ENCODE measurements around the gene MCTP1. TPM values are rescaled to one million over a fixed set of nuclear protein-coding genes. Genes with fewer than 3 reads are reported as not detected.

Gene MCTP1
- total RNA-seq, 4 donors from 2014 or later: 11.2 to 43.6 (median 16.8) TPM

DNA sequence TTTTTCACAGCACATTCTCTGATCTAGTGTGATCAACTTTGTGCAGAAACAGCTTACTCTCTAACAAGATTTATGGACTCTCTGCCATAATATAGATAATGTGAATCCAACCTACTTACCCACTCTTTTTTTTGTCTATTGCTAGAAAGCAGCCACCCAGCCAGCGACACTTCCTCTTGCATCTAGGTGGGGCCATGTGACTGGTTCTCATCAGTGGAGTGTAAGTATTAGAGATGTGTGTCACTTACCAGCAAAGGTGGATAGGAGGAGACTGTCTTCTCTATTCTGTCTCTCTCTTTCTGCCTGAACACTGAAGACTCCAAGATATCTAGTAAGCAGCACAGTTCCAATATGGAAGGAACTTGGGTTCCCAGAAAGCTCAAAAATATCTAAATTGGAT, 174.8 kb downstream of the MCTP1 start:
- Histone ChIP-seq H3K9me3 (peaks cover 0 to 6% (median 0%) of the 10 kb centered on the region in 4 donors), H3K27ac (replicated peaks in 1 of 4) (no peak overlapping the region), H3K4me1 (no peaks in the 10 kb centered on the region), H3K36me3 (no peaks in the 10 kb centered on the region), H3K27me3 (no peaks in the 10 kb centered on the region), H3K4me3 (no peak overlapping the region)
- intact Hi-C loops (cut with DNase I): no loop called here
- TF ChIP-seq POLR2AphosphoS5 (IDR thresholded peaks at IDR 0.05) (no peak), EP300 (IDR thresholded peaks at IDR 0.05) (no peak), POLR2A (IDR thresholded peaks at IDR 0.05; ENCODE audit: low read depth) (no peak)
- TF ChIP-seq, protein P1, sequence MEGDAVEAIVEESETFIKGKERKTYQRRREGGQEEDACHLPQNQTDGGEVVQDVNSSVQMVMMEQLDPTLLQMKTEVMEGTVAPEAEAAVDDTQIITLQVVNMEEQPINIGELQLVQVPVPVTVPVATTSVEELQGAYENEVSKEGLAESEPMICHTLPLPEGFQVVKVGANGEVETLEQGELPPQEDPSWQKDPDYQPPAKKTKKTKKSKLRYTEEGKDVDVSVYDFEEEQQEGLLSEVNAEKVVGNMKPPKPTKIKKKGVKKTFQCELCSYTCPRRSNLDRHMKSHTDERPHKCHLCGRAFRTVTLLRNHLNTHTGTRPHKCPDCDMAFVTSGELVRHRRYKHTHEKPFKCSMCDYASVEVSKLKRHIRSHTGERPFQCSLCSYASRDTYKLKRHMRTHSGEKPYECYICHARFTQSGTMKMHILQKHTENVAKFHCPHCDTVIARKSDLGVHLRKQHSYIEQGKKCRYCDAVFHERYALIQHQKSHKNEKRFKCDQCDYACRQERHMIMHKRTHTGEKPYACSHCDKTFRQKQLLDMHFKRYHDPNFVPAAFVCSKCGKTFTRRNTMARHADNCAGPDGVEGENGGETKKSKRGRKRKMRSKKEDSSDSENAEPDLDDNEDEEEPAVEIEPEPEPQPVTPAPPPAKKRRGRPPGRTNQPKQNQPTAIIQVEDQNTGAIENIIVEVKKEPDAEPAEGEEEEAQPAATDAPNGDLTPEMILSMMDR (IDR thresholded peaks at IDR 0.05): no peak
- DNase-seq (ENCODE audit: extremely low spot score): no peak
- 67% methylated on average over 1 of the region's 1 CpG for WGBS

DNA sequence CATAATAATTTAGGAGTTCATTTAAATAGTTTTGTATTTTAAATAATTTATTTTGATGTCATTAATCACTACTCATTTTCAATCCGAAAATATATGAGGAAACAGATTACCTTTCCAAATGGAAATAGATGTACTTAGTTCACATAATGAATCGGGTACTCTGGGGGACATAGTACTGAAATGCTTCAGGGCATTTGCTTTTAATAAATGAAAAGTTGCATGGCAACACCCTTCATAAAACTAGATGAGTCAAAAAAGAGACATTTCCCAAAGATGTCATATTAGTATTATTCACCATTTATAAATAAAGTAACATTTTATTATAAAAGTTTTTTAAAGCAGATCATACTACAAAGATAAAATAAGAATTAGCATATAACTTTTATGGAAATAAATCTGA, 177.8 kb downstream of the MCTP1 start:
- Histone ChIP-seq H3K4me3 (no peak overlapping the region), H3K27ac (replicated peaks in 1 of 4) (no peak overlapping the region), H3K4me1 (no peaks in the 10 kb centered on the region), H3K9me3 (no peaks in the 10 kb centered on the region), H3K36me3 (no peaks in the 10 kb centered on the region), H3K27me3 (no peaks in the 10 kb centered on the region)
- intact Hi-C loops (cut with DNase I): no loop called here
- DNase-seq (ENCODE audit: extremely low spot score): no peak
- TF ChIP-seq POLR2A (IDR thresholded peaks at IDR 0.05; ENCODE audit: low read depth) (no peak), POLR2AphosphoS5 (IDR thresholded peaks at IDR 0.05) (no peak), EP300 (IDR thresholded peaks at IDR 0.05) (no peak)
- TF ChIP-seq, protein P1 (IDR thresholded peaks at IDR 0.05): no peak
- 73% methylated on average over 2 of the region's 2 CpGs for WGBS

DNA sequence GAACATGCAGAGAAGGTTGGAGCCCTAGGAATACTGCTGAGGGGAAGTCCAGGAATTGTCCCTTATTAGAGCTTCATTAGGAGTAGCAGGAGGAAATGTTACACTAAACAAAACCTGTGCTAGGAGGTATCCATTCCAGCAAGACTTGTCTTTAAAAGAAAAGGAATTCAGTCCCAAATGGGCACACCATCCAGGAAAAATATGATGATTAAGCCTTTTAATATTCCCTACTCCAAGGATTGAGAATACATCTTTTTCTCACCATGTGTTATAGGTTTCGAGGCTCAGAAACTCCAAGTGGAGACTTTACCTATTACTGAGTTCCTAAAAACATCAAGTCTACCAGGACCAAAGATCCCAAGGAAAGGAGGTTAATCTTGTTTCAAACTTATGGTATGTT, 179.3 kb downstream of the MCTP1 start:
- Histone ChIP-seq H3K9me3 (no peaks in the 10 kb centered on the region), H3K36me3 (no peaks in the 10 kb centered on the region), H3K27me3 (no peaks in the 10 kb centered on the region), H3K4me3 (no peak overlapping the region), H3K4me1 (no peaks in the 10 kb centered on the region), H3K27ac (replicated peaks in 1 of 4) (no peak overlapping the region)
- DNase-seq (ENCODE audit: extremely low spot score): no peak
- intact Hi-C loops (cut with DNase I): no loop called here
- WGBS: 86% methylated on average over 1 of the region's 1 CpG
- TF ChIP-seq, protein P1 (IDR thresholded peaks at IDR 0.05): no peak
- no peak for TF ChIP-seq POLR2AphosphoS5 (IDR thresholded peaks at IDR 0.05)
- no peak for TF ChIP-seq POLR2A (IDR thresholded peaks at IDR 0.05; ENCODE audit: low read depth)
- no peak for TF ChIP-seq EP300 (IDR thresholded peaks at IDR 0.05)

DNA sequence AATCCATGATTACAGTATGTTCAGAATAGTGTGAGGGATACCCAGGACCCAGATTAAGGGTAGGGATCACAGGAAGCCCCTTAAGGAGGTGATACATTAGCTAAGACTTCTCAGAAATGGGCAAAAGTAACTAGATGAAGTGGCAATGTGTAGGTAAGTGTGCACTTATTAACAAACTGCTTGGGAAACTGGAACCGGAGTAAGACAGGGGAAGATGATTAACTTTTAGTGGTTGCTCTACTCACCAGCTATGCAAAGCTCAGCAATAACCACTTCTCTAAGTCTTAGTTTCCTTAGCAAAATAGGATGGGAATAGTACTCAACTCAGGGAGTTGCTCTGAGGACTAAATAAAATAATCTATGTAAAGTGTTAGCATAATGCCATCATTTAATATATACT, 182.2 kb downstream of the MCTP1 start:
- TF ChIP-seq, protein P1 (IDR thresholded peaks at IDR 0.05): no peak
- TF ChIP-seq POLR2AphosphoS5 (IDR thresholded peaks at IDR 0.05): no peak
- no peak for TF ChIP-seq EP300 (IDR thresholded peaks at IDR 0.05)
- no peak for TF ChIP-seq POLR2A (IDR thresholded peaks at IDR 0.05; ENCODE audit: low read depth)
- Histone ChIP-seq H3K9me3 (no peaks in the 10 kb centered on the region), H3K27me3 (no peaks in the 10 kb centered on the region), H3K27ac (replicated peaks in 1 of 4) (no peak overlapping the region), H3K4me3 (no peak overlapping the region), H3K4me1 (no peaks in the 10 kb centered on the region), H3K36me3 (no peaks in the 10 kb centered on the region)
- WGBS: 92% methylated on average over 1 of the region's 1 CpG
- intact Hi-C loops (cut with DNase I): no loop called here
- no peak for DNase-seq (ENCODE audit: extremely low spot score)

DNA sequence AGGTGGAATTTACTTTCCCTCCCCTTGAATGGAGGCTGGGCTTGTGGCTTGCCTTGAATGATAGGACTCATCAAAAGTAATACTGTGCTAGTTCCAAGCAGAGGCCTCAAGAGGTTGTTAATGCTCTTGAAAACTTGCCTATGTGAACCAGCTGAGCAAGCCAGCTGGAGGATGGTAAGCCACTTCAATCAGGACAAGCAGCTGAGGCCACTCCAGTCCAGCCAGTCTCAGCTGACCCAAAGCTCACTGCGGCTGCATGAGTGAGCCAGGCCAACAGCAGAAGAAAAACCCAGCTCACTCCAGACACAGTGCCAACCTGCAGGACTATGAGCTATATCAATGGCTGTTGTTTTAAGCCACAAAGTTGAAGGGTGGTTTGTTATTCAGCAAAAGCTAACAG, 182.8 kb downstream of the MCTP1 start:
- Histone ChIP-seq H3K4me3 (no peak overlapping the region), H3K9me3 (no peaks in the 10 kb centered on the region), H3K4me1 (no peaks in the 10 kb centered on the region), H3K27me3 (no peaks in the 10 kb centered on the region), H3K27ac (replicated peaks in 1 of 4) (no peak overlapping the region), H3K36me3 (no peaks in the 10 kb centered on the region)
- no peak for DNase-seq (ENCODE audit: extremely low spot score)
- intact Hi-C loops (cut with DNase I): no loop called here
- 80% methylated on average over 1 of the region's 1 CpG for WGBS
- TF ChIP-seq POLR2A (IDR thresholded peaks at IDR 0.05; ENCODE audit: low read depth) (no peak), POLR2AphosphoS5 (IDR thresholded peaks at IDR 0.05) (no peak), EP300 (IDR thresholded peaks at IDR 0.05) (no peak)
- TF ChIP-seq, protein P1 (IDR thresholded peaks at IDR 0.05): no peak

All from esophagus muscularis mucosa (tissue), 4 donors.